D721Med (cell line): ENCODE data around the gene OR1I1.

Experiments used
- DNase-seq: peaks from one replicate; pipeline ENCODE4 v3.0.0; 2011; ENCODE audit warnings: low spot score; ENCODE audit not compliant: insufficient read length
- FAIRE-seq: peaks from 2 replicates; lab custom pipeline; 2011; peaks lifted over from hg19 to GRCh38; lab: Jason Lieb, UNC
- TF ChIP-seq, protein P1 (sequence below): IDR thresholded peaks from 2 replicates; pipeline ENCODE4 v1.5.1; 2012; ENCODE audit warnings: mild to moderate bottlenecking, control low read depth; ENCODE audit not compliant: insufficient read depth; ENCODE audit errors: missing control alignments

Gene OR1I1

DNA sequence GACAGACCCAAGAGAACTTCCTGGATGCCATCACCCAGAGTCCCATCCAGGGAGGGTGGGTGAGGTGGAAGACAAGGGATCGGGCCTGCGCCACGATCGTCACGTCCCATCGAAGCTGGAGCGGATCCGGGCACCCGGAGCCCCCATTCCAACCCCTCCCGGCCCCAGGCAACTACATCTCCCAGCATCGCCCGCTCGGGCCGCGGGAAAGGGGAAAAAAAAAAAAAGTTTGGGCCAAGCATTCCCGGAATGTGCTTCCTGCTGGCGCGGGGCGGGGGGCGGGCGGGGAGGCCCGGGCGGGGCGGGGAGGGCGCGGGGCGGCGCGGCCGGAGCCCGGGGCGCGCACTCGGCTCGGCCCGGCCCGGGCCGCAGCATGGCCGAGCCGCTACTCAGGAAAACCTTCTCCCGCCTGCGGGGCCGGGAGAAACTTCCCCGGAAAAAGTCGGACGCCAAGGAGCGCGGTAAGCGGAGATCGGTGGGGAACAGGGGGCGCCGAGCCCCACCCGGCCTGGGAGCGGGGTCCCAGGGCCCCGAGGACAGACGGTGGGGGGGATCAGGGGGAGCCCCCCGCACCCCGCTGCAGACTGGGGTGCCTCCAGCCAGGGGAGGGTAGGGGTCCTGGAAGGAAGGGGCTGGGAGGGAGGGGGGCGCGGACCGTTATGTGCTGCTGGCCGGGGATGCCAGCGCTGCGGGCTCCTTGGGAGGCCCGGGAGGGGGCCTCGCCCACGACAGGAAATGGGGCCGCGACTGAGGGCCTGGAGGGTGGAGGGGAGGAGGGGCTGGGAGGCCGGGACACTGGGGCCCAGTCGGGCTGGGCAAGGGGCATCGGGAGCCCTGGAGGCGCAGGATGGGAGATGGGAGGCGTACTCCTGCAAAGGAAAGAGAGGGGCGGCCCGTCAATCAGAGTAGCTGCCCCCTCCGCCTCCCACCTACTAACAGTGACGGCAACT, 25.3 kb downstream of the OR1I1 start, which contains the start of gene SYDE1:
Gene SYDE1, plus strand, starts transcription at position 341 of the 950 bp plus-strand sequence. Its CDS starts 33 bp downstream, at position 374.
- FAIRE-seq: no peak
- TF ChIP-seq, protein P1, sequence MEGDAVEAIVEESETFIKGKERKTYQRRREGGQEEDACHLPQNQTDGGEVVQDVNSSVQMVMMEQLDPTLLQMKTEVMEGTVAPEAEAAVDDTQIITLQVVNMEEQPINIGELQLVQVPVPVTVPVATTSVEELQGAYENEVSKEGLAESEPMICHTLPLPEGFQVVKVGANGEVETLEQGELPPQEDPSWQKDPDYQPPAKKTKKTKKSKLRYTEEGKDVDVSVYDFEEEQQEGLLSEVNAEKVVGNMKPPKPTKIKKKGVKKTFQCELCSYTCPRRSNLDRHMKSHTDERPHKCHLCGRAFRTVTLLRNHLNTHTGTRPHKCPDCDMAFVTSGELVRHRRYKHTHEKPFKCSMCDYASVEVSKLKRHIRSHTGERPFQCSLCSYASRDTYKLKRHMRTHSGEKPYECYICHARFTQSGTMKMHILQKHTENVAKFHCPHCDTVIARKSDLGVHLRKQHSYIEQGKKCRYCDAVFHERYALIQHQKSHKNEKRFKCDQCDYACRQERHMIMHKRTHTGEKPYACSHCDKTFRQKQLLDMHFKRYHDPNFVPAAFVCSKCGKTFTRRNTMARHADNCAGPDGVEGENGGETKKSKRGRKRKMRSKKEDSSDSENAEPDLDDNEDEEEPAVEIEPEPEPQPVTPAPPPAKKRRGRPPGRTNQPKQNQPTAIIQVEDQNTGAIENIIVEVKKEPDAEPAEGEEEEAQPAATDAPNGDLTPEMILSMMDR: no peak
- no peak for DNase-seq

DNA sequence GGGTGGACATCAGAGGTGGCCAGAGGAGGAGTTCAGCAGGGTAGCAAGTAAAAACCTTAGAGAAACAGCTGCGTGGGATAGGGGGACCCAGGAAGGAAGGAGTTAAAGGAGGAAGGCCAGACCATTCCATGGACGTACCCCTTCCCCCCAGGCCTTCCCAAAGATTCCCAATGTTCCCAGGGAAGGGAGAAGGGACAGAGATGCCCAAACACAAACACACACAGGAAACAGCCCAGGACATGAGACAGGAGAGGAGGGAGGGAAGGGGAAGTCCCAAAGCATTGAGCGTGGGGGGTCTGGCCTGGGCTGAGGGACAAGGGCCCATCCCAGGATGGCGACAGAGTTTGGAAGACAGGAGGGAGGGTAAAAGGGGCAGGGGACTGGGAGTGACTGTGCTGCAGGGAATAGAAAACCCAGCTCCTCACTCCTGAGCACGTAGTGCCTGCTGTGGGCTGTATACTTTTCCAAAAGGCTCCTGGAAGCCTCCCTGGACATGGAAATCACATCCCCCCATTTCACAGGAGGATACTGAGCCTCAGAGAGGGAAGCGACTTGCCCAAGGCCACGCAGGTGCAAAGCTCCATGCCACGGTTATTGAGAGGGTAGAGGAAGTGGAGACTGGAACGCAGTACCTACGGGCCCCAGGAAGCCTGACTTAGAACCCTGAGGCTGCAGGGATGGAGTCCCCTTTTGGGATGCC, 26.3 kb downstream of the OR1I1 start:
- TF ChIP-seq, protein P1: no peak
- no peak for FAIRE-seq
- no peak for DNase-seq

DNA sequence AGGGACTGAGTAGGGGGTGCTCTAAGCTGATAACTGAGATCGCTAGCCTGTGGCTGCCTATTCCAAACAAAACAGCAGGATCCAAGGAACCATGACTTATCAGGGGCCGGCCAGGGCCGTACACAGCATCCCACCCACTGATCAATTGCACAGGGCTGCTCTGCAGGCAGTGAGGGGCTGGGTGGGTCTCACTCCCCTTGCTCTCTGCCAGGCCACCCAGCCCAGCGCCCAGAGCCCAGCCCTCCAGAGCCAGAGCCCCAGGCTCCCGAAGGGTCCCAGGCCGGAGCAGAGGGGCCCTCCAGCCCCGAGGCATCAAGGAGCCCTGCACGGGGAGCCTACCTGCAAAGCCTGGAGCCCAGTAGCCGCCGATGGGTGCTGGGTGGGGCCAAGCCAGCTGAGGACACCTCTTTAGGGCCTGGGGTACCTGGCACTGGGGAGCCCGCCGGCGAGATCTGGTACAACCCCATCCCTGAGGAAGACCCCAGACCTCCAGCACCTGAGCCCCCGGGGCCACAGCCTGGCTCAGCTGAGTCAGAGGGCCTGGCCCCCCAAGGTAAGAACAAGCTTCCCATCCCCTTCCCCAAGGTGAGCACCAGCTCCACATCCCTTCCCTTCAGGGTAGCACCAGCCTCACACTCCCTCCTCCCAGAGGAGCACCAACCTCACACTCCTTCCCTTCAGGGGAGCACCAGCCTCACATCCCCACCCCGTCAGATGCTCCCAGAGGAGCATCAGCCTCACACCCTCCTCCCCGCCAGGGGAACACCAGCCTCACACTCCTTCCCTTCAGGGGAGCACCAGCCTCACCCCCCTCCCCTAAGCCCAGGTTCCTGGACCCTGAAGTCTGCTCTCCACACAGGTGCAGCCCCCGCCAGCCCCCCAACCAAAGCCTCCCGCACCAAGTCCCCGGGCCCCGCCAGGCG, 27.1 kb downstream of the OR1I1 start:
- FAIRE-seq (no peak), DNase-seq (no peak)
- TF ChIP-seq, protein P1: no peak

DNA sequence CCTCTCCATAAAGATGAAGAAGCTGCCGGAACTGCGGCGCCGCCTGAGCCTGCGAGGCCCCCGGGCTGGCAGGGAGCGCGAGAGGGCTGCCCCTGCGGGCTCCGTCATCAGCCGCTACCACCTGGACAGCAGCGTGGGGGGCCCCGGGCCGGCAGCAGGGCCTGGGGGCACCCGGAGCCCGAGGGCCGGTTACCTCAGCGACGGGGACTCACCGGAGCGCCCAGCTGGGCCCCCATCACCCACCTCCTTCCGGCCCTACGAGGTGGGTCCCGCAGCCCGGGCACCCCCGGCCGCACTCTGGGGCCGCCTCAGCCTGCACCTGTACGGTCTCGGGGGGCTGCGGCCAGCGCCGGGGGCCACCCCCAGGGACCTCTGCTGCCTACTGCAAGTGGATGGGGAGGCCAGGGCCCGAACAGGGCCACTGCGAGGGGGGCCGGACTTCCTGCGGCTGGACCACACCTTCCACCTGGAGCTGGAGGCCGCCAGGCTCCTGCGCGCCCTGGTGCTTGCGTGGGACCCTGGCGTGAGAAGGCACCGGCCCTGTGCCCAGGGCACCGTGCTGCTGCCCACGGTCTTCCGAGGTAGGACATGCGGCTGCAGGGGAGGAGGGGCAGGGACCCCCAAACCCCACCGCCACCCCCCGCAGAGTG, 27.9 kb downstream of the OR1I1 start:
- FAIRE-seq (no peak), DNase-seq (no peak)
- TF ChIP-seq, protein P1: no peak

DNA sequence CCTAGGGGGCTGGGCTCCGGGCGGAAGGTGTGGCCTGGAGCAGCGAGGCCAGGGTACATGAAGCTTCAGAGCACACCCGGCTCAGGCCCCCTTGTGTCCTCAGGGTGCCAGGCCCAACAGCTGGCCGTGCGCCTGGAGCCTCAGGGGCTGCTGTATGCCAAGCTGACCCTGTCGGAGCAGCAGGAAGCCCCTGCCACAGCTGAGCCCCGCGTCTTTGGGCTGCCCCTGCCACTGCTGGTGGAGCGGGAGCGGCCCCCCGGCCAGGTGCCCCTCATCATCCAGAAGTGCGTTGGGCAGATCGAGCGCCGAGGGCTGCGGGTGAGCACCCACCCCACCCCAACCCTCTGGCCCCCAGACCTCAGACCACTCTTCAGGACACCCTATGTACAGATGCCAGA, 28.4 kb downstream of the OR1I1 start:
- no peak for DNase-seq
- no peak for FAIRE-seq
- TF ChIP-seq, protein P1: no peak

DNA sequence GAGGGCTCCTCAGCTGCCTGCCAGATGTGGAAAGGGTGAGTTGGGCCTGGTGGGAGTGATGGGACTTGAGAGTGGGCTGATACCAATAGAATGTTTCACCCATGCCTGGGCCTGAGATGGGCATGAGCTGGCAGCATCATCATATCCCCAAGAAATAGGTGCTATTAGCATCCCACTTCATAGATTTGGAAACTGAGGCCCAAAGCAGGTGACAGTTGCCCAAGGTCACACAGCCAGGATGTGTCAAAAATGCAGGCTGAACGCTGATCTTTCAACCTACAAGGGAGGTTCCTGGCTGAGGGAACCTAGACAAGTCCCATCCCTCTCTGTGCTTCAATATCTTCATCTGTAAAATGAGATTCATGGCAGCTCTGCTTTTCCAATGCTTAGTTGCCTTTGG, 29.7 kb downstream of the OR1I1 start:
- TF ChIP-seq, protein P1: no peak
- FAIRE-seq (no peak), DNase-seq (no peak)
